H1 (cell line): ENCODE measurements around the gene ZC3H7B. TPM values are rescaled to one million over a fixed set of nuclear protein-coding genes. Genes with fewer than 3 reads are reported as not detected.

ENCODE experiments used
- ASH2L ChIP-seq: fragments of 200-600, 300-600 bp; sonication (generic); IDR thresholded peaks from one replicate; pipeline ENCODE4 v1.7.1; 2017; ENCODE audit warnings: low read length
- BRCA1 ChIP-seq: IDR thresholded peaks from 2 replicates; pipeline ENCODE4 v1.6.1; 2012; ENCODE audit warnings: low read depth, low read length, improper control_type of control experiment
- CBX5 ChIP-seq: fragments of 300-800, 300-1000 bp; sonication (generic); IDR thresholded peaks from 2 replicates; pipeline ENCODE4 v1.7.1; 2016; ENCODE audit warnings: antibody characterized with exemption, low read length, low read depth
- EGR1 ChIP-seq: IDR thresholded peaks from 2 replicates; pipeline ENCODE4 v1.6.1; 2011; ENCODE audit warnings: low read depth, low read length, borderline replicate concordance
- EP300 ChIP-seq, 2 experiments: IDR thresholded peaks; 1 replicate in 1 of 2; 2 replicates in 1 of 2; pipeline ENCODE4 v1.6.1; 2011 to 2012; ENCODE audit warnings: low read depth in 2 of 2, low read length in 2 of 2, mild to moderate bottlenecking in 2 of 2, borderline replicate concordance in 1 of 2, inconsistent platforms in 1 of 2, moderate library complexity in 1 of 2
- GTF2F1 ChIP-seq: IDR thresholded peaks from 2 replicates; pipeline ENCODE4 v1.6.1; 2012; ENCODE audit warnings: low read depth, low read length, improper control_type of control experiment, borderline replicate concordance
- HDAC6 ChIP-seq: IDR thresholded peaks from one replicate; pipeline ENCODE4 v1.7.1; 2012; ENCODE audit warnings: low read depth, mild to moderate bottlenecking, inconsistent platforms, low read length, moderate library complexity
- JUN ChIP-seq: IDR thresholded peaks from 2 replicates; pipeline ENCODE4 v1.6.1; 2011; ENCODE audit warnings: low read depth, mild to moderate bottlenecking, improper control_type of control experiment, low read length
- KDM4A ChIP-seq: IDR thresholded peaks from one replicate; pipeline ENCODE4 v1.7.1; 2012; ENCODE audit warnings: low read depth, mild to moderate bottlenecking, moderate library complexity, low read length, inconsistent platforms; ENCODE audit not compliant: severe bottlenecking
- NANOG ChIP-seq: IDR thresholded peaks from 2 replicates; pipeline ENCODE4 v1.6.1; 2011; ENCODE audit warnings: low read length, low read depth, mild to moderate bottlenecking, inconsistent platforms; ENCODE audit not compliant: insufficient read depth, poor library complexity, severe bottlenecking
- POLR2A ChIP-seq, 2 experiments: IDR thresholded peaks; 1 replicate in 1 of 2; 2 replicates in 1 of 2; pipeline ENCODE4 v1.6.1; 2011; ENCODE audit warnings: low read depth in 2 of 2, low read length in 2 of 2, mild to moderate bottlenecking in 2 of 2; ENCODE audit errors: control extremely low read depth in 1 of 2
- RFX5 ChIP-seq: IDR thresholded peaks from 2 replicates; pipeline ENCODE4 v1.6.1; 2011; ENCODE audit warnings: low read depth, low read length, improper control_type of control experiment, borderline replicate concordance
- RNF2 ChIP-seq: fragments of 200-900, 300-1000 bp; sonication (generic); IDR thresholded peaks from 2 replicates; pipeline ENCODE4 v1.7.1; 2016; ENCODE audit warnings: borderline replicate concordance, low read depth, mild to moderate bottlenecking, antibody characterized with exemption, low read length; ENCODE audit not compliant: poor library complexity, severe bottlenecking; ENCODE audit errors: missing control alignments
- SIX5 ChIP-seq: IDR thresholded peaks from 2 replicates; pipeline ENCODE4 v1.6.1; 2011; ENCODE audit warnings: mild to moderate bottlenecking, low read depth, low read length
- SP4 ChIP-seq: IDR thresholded peaks from 2 replicates; pipeline ENCODE4 v1.6.1; 2012; ENCODE audit warnings: low read length, inconsistent platforms
- TAF7 ChIP-seq: optimal IDR thresholded peaks from 2 replicates; pipeline ENCODE3; 2011; ENCODE audit warnings: low read depth, mild to moderate bottlenecking, inconsistent platforms, low read length, moderate library complexity, borderline replicate concordance
- TEAD4 ChIP-seq: IDR thresholded peaks from 2 replicates; pipeline ENCODE4 v1.6.1; 2012; ENCODE audit warnings: low read depth, low read length, inconsistent platforms, mixed read lengths
- polyA plus RNA-seq, 7 experiments: library from polyadenylated mRNA; depleted of rRNA in 3 of 7; stranded (reverse) in 5 of 7; unstranded in 2 of 7; fragments of >200 nt in 5 of 7; fragments of 200-250 nt in 2 of 7; gene quantifications; 1 replicate in 5 of 7; 2 replicates in 1 of 7; 4 replicates in 1 of 7; pipeline versions ENCODE4 v1.2.1 to v1.2.3, GENCODE V29; 2011 to 2013; ENCODE audit warnings: missing spikeins in 2 of 7, mixed read lengths in 2 of 7
- total RNA-seq: library from RNA; stranded (reverse); fragmentation: NEBNext Ultra II Directional; extraction: Animal tissue kit (Norgen Biotek cat#: 25700); gene quantifications from 2 replicates; pipeline ENCODE4 v1.2.1, GENCODE V29; 2021

Gene ZC3H7B
- total and polyA plus RNA-seq, 2 of the 8 experiments (the other 6 are each of a cell fraction or from before 2014, with no cell fraction given) = 35.5 to 78.6 TPM

GRCh38 chr22:41301085-41302020 is at the start of gene ZC3H7B (continued):
- TF ChIP-seq CBX5 = no peak
- TF ChIP-seq GTF2F1 = no peak
- peak; percentile 65 for TF ChIP-seq ASH2L
- no peak for TF ChIP-seq KDM4A
- no peak for TF ChIP-seq TEAD4
- no peak for TF ChIP-seq SP4
- TF ChIP-seq POLR2A (IDR thresholded peaks at IDR 0.05; ENCODE audit: control extremely low read depth in 1 of 2, low read depth in 2 of 2, low read length in 2 of 2) = peak; percentile 66 to 80
- TF ChIP-seq RNF2 = no peak
- TF ChIP-seq EGR1 = peak; percentile 74; the same call in 1 of the 2 replicates
- no peak for TF ChIP-seq HDAC6
- no peak for TF ChIP-seq EP300 (IDR thresholded peaks at IDR 0.05; ENCODE audit: borderline replicate concordance in 1 of 2, low read depth in 2 of 2, low read length in 2 of 2)
- no peak for TF ChIP-seq JUN
- no peak for TF ChIP-seq RFX5
- no peak for TF ChIP-seq SIX5
- TF ChIP-seq NANOG = no peak
- TF ChIP-seq BRCA1 = no peak
- peak; percentile 84 for TF ChIP-seq TAF7
